ENCODE results near the gene MXI1. TPM values are rescaled to one million over a fixed set of nuclear protein-coding genes. Genes with fewer than 3 reads are reported as not detected.

The MXI1 gene
- total RNA-seq, 1 experiment from 2014 or later, result 31.8 TPM

- in situ Hi-C loops (cut with HindIII; ENCODE audit: low pct_unique_long_range_greater_than_20kb, low sequenced_read_pairs), result no loop called here
- no peak for DNase-seq (ENCODE audit: low read depth)
Measured at GRCh38 chr10:110284262-110284661, 76.9 kb downstream of the MXI1 start.

DNA sequence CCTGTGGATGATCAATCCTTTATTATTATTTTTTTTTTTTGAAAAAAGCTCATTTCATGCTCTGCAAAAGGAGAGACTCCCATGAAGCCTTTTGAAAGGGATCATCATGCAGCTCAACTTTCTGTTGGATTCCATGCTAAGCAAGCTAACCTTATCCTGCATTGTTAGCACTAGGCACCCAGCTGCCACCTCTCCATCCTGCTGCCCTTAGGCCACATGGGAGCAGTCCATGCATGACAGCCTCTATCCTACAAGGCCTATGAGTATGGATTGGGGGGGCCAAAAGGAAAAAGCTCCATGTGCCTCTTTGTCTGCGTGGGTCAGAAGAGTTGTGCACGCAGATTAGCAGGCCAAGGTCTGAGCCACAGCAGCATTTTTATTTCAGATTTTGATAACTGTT, 78.1 kb downstream of the MXI1 start:
- in situ Hi-C loops (cut with HindIII; ENCODE audit: low pct_unique_long_range_greater_than_20kb, low sequenced_read_pairs), result no loop called here
- no peak for DNase-seq (ENCODE audit: low read depth)

DNA sequence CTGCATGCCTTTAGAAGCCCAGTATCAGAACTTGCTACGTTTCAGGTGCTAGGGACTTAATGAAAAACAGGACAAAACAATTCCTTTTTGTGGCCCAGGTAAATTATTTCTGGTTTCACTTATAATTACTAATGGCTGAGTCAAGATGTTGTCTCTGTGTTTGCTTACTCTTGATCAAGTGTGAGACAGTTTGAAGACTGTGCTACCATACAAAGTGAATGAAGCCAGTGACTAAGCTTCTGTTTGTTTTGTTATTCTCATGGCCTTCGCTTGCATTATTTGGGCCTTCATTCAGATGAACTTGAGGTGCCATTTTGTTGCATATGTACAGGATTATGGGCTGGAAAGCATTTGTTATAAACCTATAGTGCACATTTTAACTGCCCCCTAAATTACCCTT, 79.4 kb downstream of the MXI1 start:
- in situ Hi-C loops (cut with HindIII; ENCODE audit: low pct_unique_long_range_greater_than_20kb, low sequenced_read_pairs), result no loop called here
- DNase-seq (ENCODE audit: low read depth), result no peak

- no peak for DNase-seq (ENCODE audit: low read depth)
- in situ Hi-C loops (cut with HindIII; ENCODE audit: low pct_unique_long_range_greater_than_20kb, low sequenced_read_pairs), result no loop called here
Measured at GRCh38 chr10:110296966-110297365, 89.6 kb downstream of the MXI1 start.

GRCh38 chr10:110300486-110300986, 93.1 kb downstream of the MXI1 start:
- DNase-seq (ENCODE audit: low read depth), result no peak
- in situ Hi-C loops (cut with HindIII; ENCODE audit: low pct_unique_long_range_greater_than_20kb, low sequenced_read_pairs), result no loop called here

DNA sequence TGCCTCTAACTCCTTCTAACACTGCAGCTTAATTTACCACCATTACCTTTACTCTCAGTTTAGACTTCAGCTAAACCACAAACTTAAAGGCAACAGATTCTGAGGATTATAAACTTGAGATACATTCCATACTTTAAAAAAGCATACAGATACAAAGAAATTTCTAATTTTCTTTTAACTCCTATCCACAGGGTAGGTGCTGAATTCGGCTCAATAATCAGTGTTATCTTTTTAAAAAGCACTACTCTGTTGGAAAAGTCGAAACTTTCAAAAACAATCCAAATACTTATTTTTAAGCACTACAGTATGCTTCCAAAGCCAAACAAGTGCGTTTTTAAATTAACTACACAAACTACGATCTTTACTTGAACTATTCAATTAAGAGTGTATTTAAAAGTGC, 96.3 kb downstream of the MXI1 start:
- no peak for DNase-seq (ENCODE audit: low read depth)
- in situ Hi-C loops (cut with HindIII; ENCODE audit: low pct_unique_long_range_greater_than_20kb, low sequenced_read_pairs), result no loop called here

- DNase-seq (ENCODE audit: low read depth), result peak; percentile 32
- in situ Hi-C loops (cut with HindIII; ENCODE audit: low pct_unique_long_range_greater_than_20kb, low sequenced_read_pairs), result no loop called here
Measured at GRCh38 chr10:110304394-110304779, 97.0 kb downstream of the MXI1 start.

GRCh38 chr10:110304780-110305421, 97.5 kb downstream of the MXI1 start, which contains the start of gene SMNDC1:
TSS of gene SMNDC1 (minus strand) at chr10:110304920. CDS start at chr10:110303587, 1,333 bp downstream.
- peak; percentile 97 for DNase-seq (ENCODE audit: low read depth)
- in situ Hi-C loops (cut with HindIII; ENCODE audit: low pct_unique_long_range_greater_than_20kb, low sequenced_read_pairs), result no loop called here

GRCh38 chr10:110305767-110306451, 98.5 kb downstream of the MXI1 start:
- in situ Hi-C loops (cut with HindIII; ENCODE audit: low pct_unique_long_range_greater_than_20kb, low sequenced_read_pairs), result no loop called here
- peak; percentile 86 for DNase-seq (ENCODE audit: low read depth)

- in situ Hi-C loops (cut with HindIII; ENCODE audit: low pct_unique_long_range_greater_than_20kb, low sequenced_read_pairs), result no loop called here
Measured at GRCh38 chr10:110306452-110306768, 99.0 kb downstream of the MXI1 start.

DNA sequence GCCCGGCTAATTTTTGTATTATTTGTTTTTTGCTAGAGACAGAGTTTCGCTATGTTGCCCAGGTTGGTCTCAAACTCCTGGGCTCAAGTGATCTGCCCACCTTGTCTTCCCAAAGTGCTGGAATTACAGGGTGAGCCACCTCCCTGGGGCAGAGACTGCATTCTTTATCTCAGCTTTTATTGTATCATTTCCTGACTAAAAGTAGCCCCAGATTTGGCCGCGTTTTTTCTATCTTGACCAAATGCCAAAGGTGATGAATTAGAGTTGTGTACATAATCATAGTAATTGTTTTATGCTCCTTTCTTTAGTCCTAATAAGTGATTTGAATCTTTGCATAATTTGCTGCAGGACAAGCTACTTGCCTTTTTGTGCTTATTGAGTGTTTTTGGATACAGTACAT, 100.4 kb downstream of the MXI1 start:
- no peak for DNase-seq (ENCODE audit: low read depth)
- in situ Hi-C loops (cut with HindIII; ENCODE audit: low pct_unique_long_range_greater_than_20kb, low sequenced_read_pairs), result no loop called here

More at GRCh38 chr10:110306452-110306768, 99.0 kb downstream of the MXI1 start:
- DNase-seq (ENCODE audit: low read depth), result no peak

GRCh38 chr10:110310741-110311140, 103.3 kb downstream of the MXI1 start:
- in situ Hi-C loops (cut with HindIII; ENCODE audit: low pct_unique_long_range_greater_than_20kb, low sequenced_read_pairs), result no loop called here
- no peak for DNase-seq (ENCODE audit: low read depth)

DNA sequence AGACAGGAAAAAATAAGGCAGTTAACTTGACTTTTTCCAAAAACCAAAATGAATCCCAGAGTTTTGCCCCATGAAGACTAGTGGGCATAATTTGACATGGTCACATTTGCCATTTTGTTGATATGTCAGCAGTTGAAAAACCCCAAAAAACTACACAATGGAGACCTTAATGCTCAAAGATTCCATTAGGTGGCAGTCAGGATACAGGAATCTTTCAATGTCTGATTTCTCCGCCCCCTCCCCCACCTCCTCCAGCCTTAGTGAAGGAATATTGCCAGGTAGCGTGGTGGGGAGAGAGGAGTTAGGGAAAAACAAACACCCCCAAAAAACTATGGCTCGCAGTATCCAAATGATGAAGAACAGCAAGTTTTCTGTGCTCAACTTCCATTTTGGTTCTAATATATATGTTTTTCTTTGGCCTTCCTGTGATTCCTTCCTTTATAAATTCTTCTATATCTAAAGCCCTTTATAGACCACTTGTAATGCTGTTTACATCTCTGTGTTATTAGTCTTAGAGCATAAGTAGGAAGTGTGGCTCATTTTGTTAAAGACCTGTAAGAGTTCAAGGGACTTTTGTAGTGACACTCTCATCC, 104.0 kb downstream of the MXI1 start:
- DNase-seq (ENCODE audit: low read depth), result peak; percentile 59
- in situ Hi-C loops (cut with HindIII; ENCODE audit: low pct_unique_long_range_greater_than_20kb, low sequenced_read_pairs), result no loop called here

- in situ Hi-C loops (cut with HindIII; ENCODE audit: low pct_unique_long_range_greater_than_20kb, low sequenced_read_pairs), result no loop called here
- DNase-seq (ENCODE audit: low read depth), result no peak
Measured at GRCh38 chr10:110312206-110312605, 104.8 kb downstream of the MXI1 start.

- no peak for DNase-seq (ENCODE audit: low read depth)
- in situ Hi-C loops (cut with HindIII; ENCODE audit: low pct_unique_long_range_greater_than_20kb, low sequenced_read_pairs), result no loop called here
Measured at GRCh38 chr10:110313674-110314073, 106.3 kb downstream of the MXI1 start.

DNA sequence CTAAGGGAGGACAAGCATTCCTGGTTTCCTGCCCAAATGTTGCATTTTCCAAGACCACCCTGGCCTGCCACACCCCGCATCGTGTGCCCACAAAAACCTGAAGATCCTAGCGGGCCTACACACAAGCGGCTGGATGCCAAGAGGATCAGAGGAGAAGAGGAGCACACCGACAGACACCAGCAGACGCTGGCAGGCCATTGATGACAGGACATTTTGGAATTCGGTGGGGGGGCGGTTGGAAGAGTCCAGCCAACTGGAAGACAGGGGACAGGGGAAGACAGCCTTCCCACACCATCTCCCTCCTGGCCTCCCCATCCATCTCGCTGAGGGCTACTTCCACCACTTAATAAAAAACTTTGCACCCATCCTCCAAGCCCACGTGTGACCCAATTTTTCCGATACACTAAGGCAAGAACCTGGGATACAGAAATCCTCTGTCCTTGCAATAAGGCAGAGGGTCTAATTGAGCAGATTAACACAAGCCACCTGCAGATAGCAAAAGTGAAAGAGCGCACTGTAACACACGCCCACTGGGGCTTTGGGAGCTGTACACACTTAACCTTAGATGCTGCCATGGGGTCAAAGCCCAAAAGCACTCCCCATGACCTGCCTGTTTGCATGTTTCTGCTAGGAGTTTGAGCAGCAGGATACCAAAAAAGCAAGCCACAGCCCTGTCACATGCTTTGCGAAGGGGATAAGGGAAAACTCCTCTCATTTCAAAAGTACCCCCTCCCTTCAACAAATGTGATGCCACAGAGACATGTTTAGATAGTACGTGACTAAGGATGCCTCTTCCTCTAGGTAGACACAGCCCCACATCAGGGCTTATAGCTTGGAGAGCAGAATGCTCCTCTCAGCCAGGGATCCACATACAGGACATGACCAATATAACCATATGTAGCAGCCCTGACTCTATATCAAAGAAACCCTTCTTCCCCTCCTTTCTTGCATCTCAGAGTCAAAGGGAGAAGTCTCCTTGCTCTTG, 110.8 kb downstream of the MXI1 start:
- in situ Hi-C loops (cut with HindIII; ENCODE audit: low pct_unique_long_range_greater_than_20kb, low sequenced_read_pairs), result no loop called here

DNA sequence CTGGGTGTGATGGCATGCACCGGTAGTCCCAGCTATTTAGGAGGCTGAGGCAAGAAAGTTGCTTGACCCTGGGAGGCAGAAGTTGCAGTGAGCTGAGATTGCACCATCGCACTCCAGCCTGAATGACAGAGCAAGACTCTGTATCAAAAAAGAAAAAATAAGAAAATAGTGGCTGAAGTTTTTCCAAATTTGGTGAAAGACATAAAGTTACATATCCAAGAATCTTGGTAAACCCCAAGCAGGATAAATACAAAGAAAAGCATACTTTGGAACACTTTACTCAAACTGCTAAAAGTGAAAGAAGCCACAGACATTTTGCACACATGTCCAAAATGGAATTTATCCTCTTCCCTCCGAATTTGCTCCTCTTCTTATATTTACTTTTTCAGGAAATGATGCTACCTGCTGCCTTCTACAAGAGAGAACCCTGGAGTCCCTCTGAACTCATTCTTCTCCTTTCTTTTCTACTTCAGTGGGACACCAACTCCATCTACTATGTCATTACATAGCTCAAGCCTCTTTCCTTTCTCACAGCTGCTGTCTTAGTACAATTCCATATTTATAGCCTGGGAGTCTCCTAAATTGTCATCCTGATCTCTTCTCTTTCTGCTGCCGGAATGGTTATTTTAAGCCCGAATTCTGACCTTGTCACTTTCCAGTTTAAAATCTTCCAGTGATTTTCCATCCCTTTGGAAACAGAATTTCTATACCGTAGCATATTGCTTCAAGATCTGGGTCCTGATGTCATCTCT, 114.6 kb downstream of the MXI1 start:
- DNase-seq (ENCODE audit: low read depth), result no peak
- in situ Hi-C loops (cut with HindIII; ENCODE audit: low pct_unique_long_range_greater_than_20kb, low sequenced_read_pairs), result no loop called here

More for the DNA sequence above, 110.8 kb downstream of the MXI1 start:
- DNase-seq (ENCODE audit: low read depth), result no peak

GRCh38 chr10:110323503-110323902, 116.1 kb downstream of the MXI1 start:
- in situ Hi-C loops (cut with HindIII; ENCODE audit: low pct_unique_long_range_greater_than_20kb, low sequenced_read_pairs), result no loop called here
- DNase-seq (ENCODE audit: low read depth), result peak; percentile 48
